Tongue (tissue), 2 donors: ENCODE data around the gene SH3GL1. TPM values are rescaled to one million over a fixed set of nuclear protein-coding genes. Genes with fewer than 3 reads are reported as not detected.

Source experiments
- DNase-seq: peaks from one replicate; pipeline ENCODE4 v3.0.0-alpha.2; 2015
- total RNA-seq: library from RNA; depleted of rRNA; stranded (reverse); fragments of >200 nt; gene quantifications from one replicate; pipeline ENCODE4 v1.2.3, GENCODE V29; 2014

SH3GL1 gene
- total RNA-seq, 1 donor from 2014 or later: 37.6 TPM

- no peak for DNase-seq
Measured at GRCh38 chr19:4396949-4397783, 3.2 kb downstream of the SH3GL1 start.

- DNase-seq: peak; percentile 45
Measured at GRCh38 chr19:4393947-4394590, 6.3 kb downstream of the SH3GL1 start.

GRCh38 chr19:4391701-4392483, 8.5 kb downstream of the SH3GL1 start:
- peak; percentile 69 for DNase-seq

GRCh38 chr19:4391306-4391693, 9.0 kb downstream of the SH3GL1 start:
- no peak for DNase-seq

GRCh38 chr19:4390567-4391305, 9.6 kb downstream of the SH3GL1 start:
- DNase-seq: peak; percentile 48

GRCh38 chr19:4390017-4390566, 10.3 kb downstream of the SH3GL1 start:
- no peak for DNase-seq

- DNase-seq: no peak
Measured at GRCh38 chr19:4389511-4390016, 10.8 kb downstream of the SH3GL1 start.

- DNase-seq: no peak
Measured at GRCh38 chr19:4389064-4389375, 11.3 kb downstream of the SH3GL1 start.

GRCh38 chr19:4388337-4389063, 11.8 kb downstream of the SH3GL1 start:
- DNase-seq: peak; percentile 77

GRCh38 chr19:4386041-4386782, 14.1 kb downstream of the SH3GL1 start:
- DNase-seq: peak; percentile 56

- DNase-seq: no peak
Measured at GRCh38 chr19:4385291-4386040, 14.9 kb downstream of the SH3GL1 start.

- peak; percentile 43 for DNase-seq
Measured at GRCh38 chr19:4380254-4380727, 20.1 kb downstream of the SH3GL1 start.

GRCh38 chr19:4379383-4380253, 20.7 kb downstream of the SH3GL1 start:
- peak; percentile 84 for DNase-seq

- no peak for DNase-seq
Measured at GRCh38 chr19:4378886-4379285, 21.5 kb downstream of the SH3GL1 start.

- no peak for DNase-seq
Measured at GRCh38 chr19:4376991-4377781, 23.2 kb downstream of the SH3GL1 start.

- DNase-seq: no peak
Measured at GRCh38 chr19:4376671-4376990, 23.7 kb downstream of the SH3GL1 start.

- no peak for DNase-seq
Measured at GRCh38 chr19:4376028-4376670, 24.2 kb downstream of the SH3GL1 start.
